HEK293 (cell line): ENCODE measurements around the gene TESMIN.

Experiments used
- HOXC10 ChIP-seq: sonication (generic); formaldehyde crosslinking; IDR thresholded peaks from 2 replicates; pipeline ENCODE4 v1.8.1; 2023; ENCODE audit warnings: mild to moderate bottlenecking, missing genetic modification reagents
- ZNF114 ChIP-seq: fragments of 450-650 bp; formaldehyde crosslinking; IDR thresholded peaks from 2 replicates; pipeline ENCODE4 v1.5.0; 2017; ENCODE audit warnings: missing biosample characterization, missing genetic modification characterization
- ZNF138 ChIP-seq: fragments of 450-650 bp; formaldehyde crosslinking; IDR thresholded peaks from 2 replicates; pipeline ENCODE4 v1.5.1; 2016; ENCODE audit warnings: missing biosample characterization, missing genetic modification characterization, borderline replicate concordance
- ZNF248 ChIP-seq: fragments of 450-650 bp; formaldehyde crosslinking; IDR thresholded peaks from 2 replicates; pipeline ENCODE4 v1.5.1; 2017; ENCODE audit warnings: missing biosample characterization, missing genetic modification characterization
- ZNF274 ChIP-seq, 2 experiments: fragments of 200-500 bp in 1 of 2; fragments of 450-650 bp in 1 of 2; sonication (Bioruptor generic) in 1 of 2; formaldehyde crosslinking in 1 of 2; IDR thresholded peaks; 2 replicates each; pipeline versions ENCODE4 v1.5.1 to v1.6.1; 2014 to 2016; ENCODE audit warnings: borderline replicate concordance in 1 of 2, inconsistent platforms in 1 of 2, low read length in 1 of 2, missing biosample characterization in 1 of 2, missing genetic modification characterization in 1 of 2
- ZNF341 ChIP-seq: fragments of 450-650 bp; formaldehyde crosslinking; IDR thresholded peaks from 2 replicates; pipeline ENCODE4; 2016; ENCODE audit warnings: low read depth, missing biosample characterization, missing genetic modification characterization
- ZNF510 ChIP-seq: fragments of 450-650 bp; formaldehyde crosslinking; IDR thresholded peaks from 2 replicates; pipeline ENCODE4 v1.5.1; 2018; ENCODE audit warnings: mild to moderate bottlenecking, missing genetic modification characterization, missing biosample characterization; ENCODE audit not compliant: insufficient replicate concordance
- ZNF561 ChIP-seq: fragments of 450-650 bp; IDR thresholded peaks from 2 replicates; pipeline ENCODE4 v1.5.1; 2018; ENCODE audit warnings: missing biosample characterization, missing genetic modification characterization, borderline replicate concordance
- ZNF777 ChIP-seq: fragments of 450-650 bp; formaldehyde crosslinking; IDR thresholded peaks from 2 replicates; pipeline ENCODE4 v1.5.1; 2017; ENCODE audit warnings: missing biosample characterization, missing genetic modification characterization, borderline replicate concordance
- ZXDB ChIP-seq: fragments of 450-650 bp; formaldehyde crosslinking; IDR thresholded peaks from 2 replicates; pipeline ENCODE4 v1.5.1; 2016; ENCODE audit warnings: missing biosample characterization, missing genetic modification characterization
- TF ChIP-seq, protein P1 (sequence below): fragments of 450-650 bp; formaldehyde crosslinking; IDR thresholded peaks from 2 replicates; pipeline ENCODE4 v1.5.1; 2016; ENCODE audit warnings: missing biosample characterization, missing genetic modification characterization
- TF ChIP-seq, protein P2 (sequence below): fragments of 450-650 bp; formaldehyde crosslinking; IDR thresholded peaks from 2 replicates; pipeline ENCODE4 v1.5.1; 2016; ENCODE audit warnings: missing biosample characterization, missing genetic modification characterization
- TF ChIP-seq, protein P3 (sequence below): sonication (generic); formaldehyde crosslinking; IDR thresholded peaks from 2 replicates; pipeline ENCODE4 v1.8.1; 2022; ENCODE audit warnings: mild to moderate bottlenecking, moderate library complexity, missing genetic modification reagents

DNA sequence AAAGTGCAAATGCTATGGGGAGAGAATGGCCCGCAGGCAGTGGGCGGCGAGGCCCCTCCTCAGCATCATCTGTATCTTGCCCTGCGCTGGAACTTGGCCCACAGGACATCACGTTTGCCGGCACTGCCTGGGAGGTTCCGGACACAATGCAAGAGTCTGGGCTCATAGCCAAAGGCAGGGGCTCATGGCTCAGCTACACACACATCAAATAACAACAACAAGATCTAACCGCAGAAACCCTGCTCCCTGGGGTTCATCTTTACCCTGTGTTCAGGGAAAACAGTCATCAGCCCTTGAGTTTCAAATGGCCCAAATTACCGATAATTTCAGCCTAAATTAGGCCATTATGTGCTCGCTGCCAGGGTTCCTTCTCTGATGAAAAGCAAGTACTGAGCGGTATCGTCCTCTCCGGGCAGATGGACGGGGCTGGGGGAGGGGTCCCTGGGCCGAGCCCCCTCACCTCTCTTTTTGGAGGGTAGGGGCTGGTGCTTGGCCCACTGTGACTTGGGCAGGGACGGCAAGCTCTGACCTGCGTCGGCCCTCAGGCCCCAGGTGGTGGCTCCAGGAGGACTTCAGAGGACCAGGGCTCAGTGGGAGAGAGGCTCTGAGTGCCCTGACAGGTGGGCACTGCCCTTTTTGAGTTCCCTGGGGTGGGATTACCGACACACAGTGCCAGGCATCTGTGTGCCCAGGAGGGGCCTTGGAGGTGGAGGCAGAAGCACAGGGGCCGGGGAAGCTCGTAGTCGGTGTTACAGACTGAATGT lies 92.0 kb downstream of the TESMIN start:
- TF ChIP-seq, protein P1, sequence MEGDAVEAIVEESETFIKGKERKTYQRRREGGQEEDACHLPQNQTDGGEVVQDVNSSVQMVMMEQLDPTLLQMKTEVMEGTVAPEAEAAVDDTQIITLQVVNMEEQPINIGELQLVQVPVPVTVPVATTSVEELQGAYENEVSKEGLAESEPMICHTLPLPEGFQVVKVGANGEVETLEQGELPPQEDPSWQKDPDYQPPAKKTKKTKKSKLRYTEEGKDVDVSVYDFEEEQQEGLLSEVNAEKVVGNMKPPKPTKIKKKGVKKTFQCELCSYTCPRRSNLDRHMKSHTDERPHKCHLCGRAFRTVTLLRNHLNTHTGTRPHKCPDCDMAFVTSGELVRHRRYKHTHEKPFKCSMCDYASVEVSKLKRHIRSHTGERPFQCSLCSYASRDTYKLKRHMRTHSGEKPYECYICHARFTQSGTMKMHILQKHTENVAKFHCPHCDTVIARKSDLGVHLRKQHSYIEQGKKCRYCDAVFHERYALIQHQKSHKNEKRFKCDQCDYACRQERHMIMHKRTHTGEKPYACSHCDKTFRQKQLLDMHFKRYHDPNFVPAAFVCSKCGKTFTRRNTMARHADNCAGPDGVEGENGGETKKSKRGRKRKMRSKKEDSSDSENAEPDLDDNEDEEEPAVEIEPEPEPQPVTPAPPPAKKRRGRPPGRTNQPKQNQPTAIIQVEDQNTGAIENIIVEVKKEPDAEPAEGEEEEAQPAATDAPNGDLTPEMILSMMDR (tag by site-specific recombination) = no peak
- TF ChIP-seq ZNF561 (tag by site-specific recombination) (0 out of 2 replicates have a peak, but pooled peaks have one; percentile 39), ZNF114 (tag by site-specific recombination) (no peak), ZNF341 (tag by site-specific recombination) (peak; percentile 53; the same call in 1 of the 2 replicates), ZNF138 (no peak), HOXC10 (no peak), ZNF510 (no peak), ZXDB (tag by site-specific recombination) (peak; percentile 95), ZNF777 (no peak), ZNF248 (tag by site-specific recombination) (no peak), ZNF274 (IDR thresholded peaks at IDR 0.05; ENCODE audit: low read length) (no peak), ZNF274 (tag by site-specific recombination; IDR thresholded peaks at IDR 0.05; ENCODE audit: borderline replicate concordance) (no peak)
- TF ChIP-seq, protein P2, sequence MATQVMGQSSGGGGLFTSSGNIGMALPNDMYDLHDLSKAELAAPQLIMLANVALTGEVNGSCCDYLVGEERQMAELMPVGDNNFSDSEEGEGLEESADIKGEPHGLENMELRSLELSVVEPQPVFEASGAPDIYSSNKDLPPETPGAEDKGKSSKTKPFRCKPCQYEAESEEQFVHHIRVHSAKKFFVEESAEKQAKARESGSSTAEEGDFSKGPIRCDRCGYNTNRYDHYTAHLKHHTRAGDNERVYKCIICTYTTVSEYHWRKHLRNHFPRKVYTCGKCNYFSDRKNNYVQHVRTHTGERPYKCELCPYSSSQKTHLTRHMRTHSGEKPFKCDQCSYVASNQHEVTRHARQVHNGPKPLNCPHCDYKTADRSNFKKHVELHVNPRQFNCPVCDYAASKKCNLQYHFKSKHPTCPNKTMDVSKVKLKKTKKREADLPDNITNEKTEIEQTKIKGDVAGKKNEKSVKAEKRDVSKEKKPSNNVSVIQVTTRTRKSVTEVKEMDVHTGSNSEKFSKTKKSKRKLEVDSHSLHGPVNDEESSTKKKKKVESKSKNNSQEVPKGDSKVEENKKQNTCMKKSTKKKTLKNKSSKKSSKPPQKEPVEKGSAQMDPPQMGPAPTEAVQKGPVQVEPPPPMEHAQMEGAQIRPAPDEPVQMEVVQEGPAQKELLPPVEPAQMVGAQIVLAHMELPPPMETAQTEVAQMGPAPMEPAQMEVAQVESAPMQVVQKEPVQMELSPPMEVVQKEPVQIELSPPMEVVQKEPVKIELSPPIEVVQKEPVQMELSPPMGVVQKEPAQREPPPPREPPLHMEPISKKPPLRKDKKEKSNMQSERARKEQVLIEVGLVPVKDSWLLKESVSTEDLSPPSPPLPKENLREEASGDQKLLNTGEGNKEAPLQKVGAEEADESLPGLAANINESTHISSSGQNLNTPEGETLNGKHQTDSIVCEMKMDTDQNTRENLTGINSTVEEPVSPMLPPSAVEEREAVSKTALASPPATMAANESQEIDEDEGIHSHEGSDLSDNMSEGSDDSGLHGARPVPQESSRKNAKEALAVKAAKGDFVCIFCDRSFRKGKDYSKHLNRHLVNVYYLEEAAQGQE (tag by site-specific recombination) = no peak
- TF ChIP-seq, protein P3, sequence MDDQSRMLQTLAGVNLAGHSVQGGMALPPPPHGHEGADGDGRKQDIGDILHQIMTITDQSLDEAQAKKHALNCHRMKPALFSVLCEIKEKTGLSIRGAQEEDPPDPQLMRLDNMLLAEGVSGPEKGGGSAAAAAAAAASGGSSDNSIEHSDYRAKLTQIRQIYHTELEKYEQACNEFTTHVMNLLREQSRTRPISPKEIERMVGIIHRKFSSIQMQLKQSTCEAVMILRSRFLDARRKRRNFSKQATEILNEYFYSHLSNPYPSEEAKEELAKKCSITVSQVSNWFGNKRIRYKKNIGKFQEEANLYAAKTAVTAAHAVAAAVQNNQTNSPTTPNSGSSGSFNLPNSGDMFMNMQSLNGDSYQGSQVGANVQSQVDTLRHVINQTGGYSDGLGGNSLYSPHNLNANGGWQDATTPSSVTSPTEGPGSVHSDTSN (CRISPR knock-in tag) = no peak
